PC-9 (cell line): ENCODE measurements around the gene CNTNAP2. TPM values are rescaled to one million over a fixed set of nuclear protein-coding genes. Genes with fewer than 3 reads are reported as not detected.

Source experiments
- BruUV-seq: library from RNA; stranded (reverse); fragments of 400-500 nt; replicated peaks from 2 replicates; lab custom pipeline; 2021; lab: Mats Ljungman, UMichigan
- CTCF ChIA-PET: fragments of 300-600 bp; sonication (Branson Sonifier 250); formaldehyde crosslinking; loops from one replicate; lab custom pipeline; 2022; ENCODE audit warnings: antibody characterized with exemption; lab: Charles Lee
- POLR2A ChIA-PET: fragments of 300-600 bp; sonication (Branson Sonifier 250); formaldehyde crosslinking; loops from one replicate; lab custom pipeline; 2022; ENCODE audit warnings: antibody characterized with exemption; ENCODE audit not compliant: unreplicated experiment; lab: Charles Lee
- DNase-seq, 2 experiments: peaks; one replicate each; pipeline versions ENCODE4 v3.0.0 to v3.0.0-alpha.2; 2015 to 2022; ENCODE audit warnings: mixed read lengths in 1 of 2
- H2AFZ ChIP-seq: fragments of 200-600 bp; sonication (generic); 2 replicates; pipeline ENCODE4 v1.8.1; 2017; ENCODE audit warnings: antibody characterized with exemption
- H3F3A ChIP-seq: fragments of 200-600 bp; sonication (generic); 2 replicates; pipeline ENCODE4 v1.8.1; 2017; ENCODE audit warnings: antibody characterized with exemption, mild to moderate bottlenecking, low read depth; ENCODE audit not compliant: insufficient read depth
- H3K27ac ChIP-seq: fragments of 200-600 bp; sonication (generic); 2 replicates; pipeline ENCODE4 v1.6.1; 2016; ENCODE audit warnings: mixed run types
- H3K27me3 ChIP-seq: fragments of 200-600 bp; sonication (generic); 2 replicates; pipeline ENCODE4 v1.6.1; 2016; ENCODE audit warnings: low read depth, mixed run types; ENCODE audit not compliant: insufficient read depth
- H3K36me3 ChIP-seq: fragments of 200-600 bp; sonication (generic); 2 replicates; pipeline ENCODE4 v1.6.1; 2016; ENCODE audit warnings: low read depth, mixed run types
- H3K4me1 ChIP-seq: fragments of 200-600 bp; sonication (generic); replicated peaks from 2 replicates; pipeline ENCODE4 v1.6.1; 2016; ENCODE audit warnings: mixed run types; ENCODE audit not compliant: insufficient read depth
- H3K4me2 ChIP-seq: fragments of 200-600 bp; sonication (generic); 2 replicates; pipeline ENCODE4 v1.6.1; 2017; ENCODE audit warnings: mixed run types
- H3K4me3 ChIP-seq: fragments of 200-600 bp; sonication (generic); 2 replicates; pipeline ENCODE4 v1.6.1; 2016; ENCODE audit warnings: mixed run types
- H3K79me2 ChIP-seq: fragments of 200-600 bp; sonication (generic); 2 replicates; pipeline ENCODE4 v1.6.1; 2017; ENCODE audit warnings: low read depth, mixed run types
- H3K9me2 ChIP-seq: fragments of 200-600 bp; sonication (generic); 2 replicates; pipeline ENCODE4 v1.8.1; 2017; ENCODE audit warnings: mild to moderate bottlenecking; ENCODE audit not compliant: insufficient read depth
- H3K9me3 ChIP-seq: fragments of 200-600 bp; sonication (generic); 2 replicates; pipeline ENCODE4 v1.8.1; 2016; ENCODE audit warnings: low read depth; ENCODE audit not compliant: insufficient read depth
- H4K20me1 ChIP-seq: fragments of 200-600 bp; sonication (generic); 2 replicates; pipeline ENCODE4 v1.8.1; 2017; ENCODE audit not compliant: insufficient read depth
- EZH2 ChIP-seq: fragments of 200-600 bp; sonication (generic); IDR thresholded peaks from 2 replicates; pipeline ENCODE4 v1.8.0; 2017; ENCODE audit warnings: antibody characterized with exemption, low read depth
- intact Hi-C: fragments of 100-400 bp; cut with micrococcal nuclease; formaldehyde crosslinking; loops from one replicate; pipeline ENCODE4 v1.10.0; 2022; ENCODE audit not compliant: unreplicated experiment
- total RNA-seq: library from RNA; stranded (reverse); gene quantifications from 2 replicates; pipeline ENCODE4 v1.2.3, GENCODE V29; 2021
- TF ChIP-seq, protein P1 (sequence below): fragments of 200-600 bp; sonication (generic); conservative IDR thresholded peaks from 2 replicates; pipeline ENCODE4 v1.6.1; 2017; ENCODE audit warnings: mixed run types, antibody characterized with exemption, mild to moderate bottlenecking, moderate library complexity

Gene CNTNAP2
- total RNA-seq, 1 experiment from 2014 or later, result not detected

DNA sequence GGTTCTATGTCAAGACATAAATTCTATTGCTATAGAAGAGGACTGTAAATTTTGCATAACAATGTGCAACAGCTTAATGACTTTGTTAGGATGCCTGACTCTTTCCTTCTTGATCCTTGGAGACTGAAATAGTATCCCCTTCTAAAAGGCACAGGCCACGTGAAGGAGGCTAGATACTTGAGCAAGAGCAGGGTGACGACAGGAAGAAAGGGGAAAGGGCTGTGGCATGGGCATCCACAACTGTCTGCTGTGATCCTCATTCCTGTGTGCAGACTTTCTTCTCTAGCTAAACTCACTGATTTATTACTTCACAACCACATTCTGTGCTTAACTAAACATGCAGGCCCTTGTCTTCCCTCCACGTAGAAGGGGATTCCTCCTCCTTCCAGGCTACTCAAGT is 1362.2 kb downstream of the CNTNAP2 start:
- Histone ChIP-seq H3K4me3 (no peak overlapping the region), H3F3A (no peaks in the 10 kb centered on the region), H3K36me3 (no peaks in the 10 kb centered on the region), H3K27ac (no peak overlapping the region), H3K9me3 (no peaks in the 10 kb centered on the region), H3K4me1 (no peaks in the 10 kb centered on the region), H3K9me2 (no peaks in the 10 kb centered on the region), H3K4me2 (no peak overlapping the region), H2AFZ (no peak overlapping the region), H3K79me2 (no peaks in the 10 kb centered on the region), H4K20me1 (no peaks in the 10 kb centered on the region), H3K27me3 (no peaks in the 10 kb centered on the region)
- TF ChIP-seq, protein P1, sequence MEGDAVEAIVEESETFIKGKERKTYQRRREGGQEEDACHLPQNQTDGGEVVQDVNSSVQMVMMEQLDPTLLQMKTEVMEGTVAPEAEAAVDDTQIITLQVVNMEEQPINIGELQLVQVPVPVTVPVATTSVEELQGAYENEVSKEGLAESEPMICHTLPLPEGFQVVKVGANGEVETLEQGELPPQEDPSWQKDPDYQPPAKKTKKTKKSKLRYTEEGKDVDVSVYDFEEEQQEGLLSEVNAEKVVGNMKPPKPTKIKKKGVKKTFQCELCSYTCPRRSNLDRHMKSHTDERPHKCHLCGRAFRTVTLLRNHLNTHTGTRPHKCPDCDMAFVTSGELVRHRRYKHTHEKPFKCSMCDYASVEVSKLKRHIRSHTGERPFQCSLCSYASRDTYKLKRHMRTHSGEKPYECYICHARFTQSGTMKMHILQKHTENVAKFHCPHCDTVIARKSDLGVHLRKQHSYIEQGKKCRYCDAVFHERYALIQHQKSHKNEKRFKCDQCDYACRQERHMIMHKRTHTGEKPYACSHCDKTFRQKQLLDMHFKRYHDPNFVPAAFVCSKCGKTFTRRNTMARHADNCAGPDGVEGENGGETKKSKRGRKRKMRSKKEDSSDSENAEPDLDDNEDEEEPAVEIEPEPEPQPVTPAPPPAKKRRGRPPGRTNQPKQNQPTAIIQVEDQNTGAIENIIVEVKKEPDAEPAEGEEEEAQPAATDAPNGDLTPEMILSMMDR, result no peak
- TF ChIP-seq EZH2, result no peak
- intact Hi-C loops, result no loop called here
- no peak for DNase-seq
- POLR2A ChIA-PET, result no interaction called here
- CTCF ChIA-PET, result no interaction called here
- no TSS peak for BruUV-seq

DNA sequence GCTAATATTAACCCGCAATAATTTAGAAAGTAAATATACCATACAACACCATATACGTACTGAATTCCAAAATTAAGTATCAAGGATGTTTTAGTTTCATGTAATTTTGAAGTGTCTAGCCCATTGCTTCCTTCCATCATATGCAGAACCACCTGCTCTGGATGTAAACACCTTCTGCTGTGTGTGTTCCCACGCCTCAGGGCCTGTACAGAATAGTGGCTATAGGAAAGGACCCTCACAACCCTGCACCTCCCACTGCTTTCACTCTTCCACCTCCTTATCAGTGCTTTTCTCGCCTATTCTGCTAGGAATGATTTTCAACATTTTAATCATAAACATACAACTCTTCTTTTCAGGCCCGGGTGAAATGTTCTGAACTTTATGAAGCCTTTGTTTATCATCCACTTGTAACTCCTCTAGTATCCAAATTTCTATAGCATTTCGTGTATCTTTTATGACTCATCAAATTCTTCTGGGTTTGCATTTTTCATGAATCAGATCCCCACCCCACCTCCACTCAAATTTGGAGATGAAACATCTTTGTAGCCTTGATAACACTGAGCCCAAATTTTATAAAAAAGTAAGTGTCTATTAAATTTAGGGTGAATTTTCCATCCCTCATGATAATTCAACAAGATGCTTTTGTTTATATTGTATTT is 1367.2 kb downstream of the CNTNAP2 start:
- DNase-seq, result no peak
- no peaks in the 10 kb centered on the region for H3K79me2 ChIP-seq
- ChIA-PET POLR2A (no interaction called here), CTCF (no interaction called here)
- no peak overlapping the region for H2AFZ ChIP-seq
- H3K4me3 ChIP-seq, result no peak overlapping the region
- no peaks in the 10 kb centered on the region for H3K4me1 ChIP-seq
- TF ChIP-seq EZH2, result no peak
- TF ChIP-seq, protein P1, result no peak
- no peaks in the 10 kb centered on the region for H4K20me1 ChIP-seq
- H3K27ac ChIP-seq, result no peak overlapping the region
- no peaks in the 10 kb centered on the region for H3F3A ChIP-seq
- H3K27me3 ChIP-seq, result no peaks in the 10 kb centered on the region
- H3K36me3 ChIP-seq, result no peaks in the 10 kb centered on the region
- H3K4me2 ChIP-seq, result no peak overlapping the region
- no peaks in the 10 kb centered on the region; the same call in 1 of the 2 replicates for H3K9me2 ChIP-seq
- BruUV-seq, result no TSS peak
- no peaks in the 10 kb centered on the region for H3K9me3 ChIP-seq
- intact Hi-C loops, result no loop called here

GRCh38 chr7:147485660-147486210 is 1369.1 kb downstream of the CNTNAP2 start:
- Histone ChIP-seq H3K9me3 (no peaks in the 10 kb centered on the region), H3K4me1 (no peaks in the 10 kb centered on the region), H4K20me1 (no peaks in the 10 kb centered on the region), H3K9me2 (no peaks in the 10 kb centered on the region; the same call in 1 of the 2 replicates), H3K27ac (no peak overlapping the region), H3K36me3 (no peaks in the 10 kb centered on the region), H3K79me2 (no peaks in the 10 kb centered on the region), H3K27me3 (no peaks in the 10 kb centered on the region), H3K4me3 (no peak overlapping the region), H3F3A (no peaks in the 10 kb centered on the region), H3K4me2 (no peak overlapping the region), H2AFZ (no peak overlapping the region)
- ChIA-PET CTCF (no interaction called here), POLR2A (no interaction called here)
- no TSS peak for BruUV-seq
- TF ChIP-seq, protein P1, result no peak
- TF ChIP-seq EZH2, result no peak
- DNase-seq, result no peak
- intact Hi-C loops, result no loop called here
